IPS-18a (cell line): Measurements from ENCODE around the gene CDK5.
"Not testable (repeated sequence)": the region's sequence is repeated elsewhere in the genome, so short reads cannot be mapped to it uniquely, and the experiment has no call there.

Source experiments
- H3K27ac ChIP-seq: one replicate; pipeline ENCODE4 v1.5.1; 2013; ENCODE audit warnings: low read length
- H3K27me3 ChIP-seq: one replicate; pipeline ENCODE4 v1.6.1; 2013; ENCODE audit warnings: mild to moderate bottlenecking, low read length; ENCODE audit not compliant: control insufficient read depth, insufficient read depth
- H3K36me3 ChIP-seq: one replicate; pipeline ENCODE4 v1.6.1; 2013; ENCODE audit warnings: low read depth, low read length; ENCODE audit not compliant: control insufficient read depth
- H3K4me1 ChIP-seq: one replicate; pipeline ENCODE4 v1.6.1; 2013; ENCODE audit warnings: low read depth, low read length; ENCODE audit not compliant: control insufficient read depth
- H3K4me3 ChIP-seq: one replicate; pipeline ENCODE4 v1.5.1; 2013; ENCODE audit warnings: low read length
- H3K9ac ChIP-seq: one replicate; pipeline ENCODE4 v1.6.1; 2013; ENCODE audit warnings: mild to moderate bottlenecking, low read length, moderate library complexity
- H3K9me3 ChIP-seq: one replicate; pipeline ENCODE4 v1.6.1; 2013; ENCODE audit warnings: low read depth, low read length; ENCODE audit not compliant: control insufficient read depth

Gene CDK5

GRCh38 chr7:151013733-151014497 lies 43.8 kb downstream of the CDK5 start:
- no peaks in the 10 kb centered on the region for H3K9me3 ChIP-seq
- H3K4me3 ChIP-seq: peak overlapping the region; percentile 52
- peaks cover 13% of the 10 kb centered on the region for H3K4me1 ChIP-seq
- H3K27ac ChIP-seq: no peak overlapping the region
- H3K27me3 ChIP-seq: peaks cover 32% of the 10 kb centered on the region
- peak overlapping the region; percentile 29 for H3K9ac ChIP-seq
- H3K36me3 ChIP-seq: no peaks in the 10 kb centered on the region

DNA sequence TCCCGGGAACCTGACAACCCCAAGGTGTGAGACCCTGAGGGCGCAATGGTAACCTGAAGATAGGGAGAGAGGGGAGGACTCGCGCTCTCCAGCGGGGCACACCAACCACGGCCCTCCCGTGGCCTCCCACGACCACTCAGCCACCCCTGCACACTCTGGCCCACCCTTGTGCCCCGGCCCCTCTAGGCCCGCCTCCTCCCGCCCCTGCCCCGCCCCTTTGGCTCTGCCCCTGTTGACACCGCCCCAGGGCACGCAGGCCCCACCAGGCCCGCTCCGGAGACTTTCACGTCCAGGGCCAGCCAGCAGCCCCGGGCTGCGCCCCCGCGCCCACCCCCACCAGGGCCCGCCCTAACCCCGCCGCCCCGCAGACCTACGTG lies 44.4 kb downstream of the CDK5 start:
- peak overlapping the region; percentile 8 for H3K9ac ChIP-seq
- H3K27me3 ChIP-seq: peaks cover 26% of the 10 kb centered on the region
- H3K4me1 ChIP-seq: peaks cover 13% of the 10 kb centered on the region
- no peak overlapping the region for H3K27ac ChIP-seq
- no peaks in the 10 kb centered on the region for H3K9me3 ChIP-seq
- no peak overlapping the region for H3K4me3 ChIP-seq
- H3K36me3 ChIP-seq: no peaks in the 10 kb centered on the region

DNA sequence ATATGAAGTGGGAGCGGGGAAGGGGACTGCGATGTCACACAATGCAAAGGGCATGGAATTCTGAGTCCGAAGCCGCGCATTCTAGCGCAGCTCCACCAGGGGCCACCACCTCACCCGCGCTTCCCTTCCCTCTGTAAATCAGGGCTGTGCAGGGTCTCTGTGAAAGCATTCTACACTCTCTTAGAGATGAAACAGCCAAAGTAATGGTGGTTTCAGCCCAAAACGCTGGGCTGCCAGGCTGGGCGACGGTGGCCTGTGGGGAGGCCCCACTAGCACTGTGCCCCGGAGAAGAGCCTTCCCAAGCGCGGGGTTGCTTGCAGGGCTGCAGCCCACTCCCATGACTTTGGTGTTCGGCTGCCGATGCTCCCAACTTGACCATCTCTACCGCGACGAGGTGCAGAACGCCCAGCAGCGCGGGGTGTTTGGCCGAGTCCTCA lies 44.8 kb downstream of the CDK5 start:
- Histone ChIP-seq H3K36me3 (no peaks in the 10 kb centered on the region), H3K4me3 (no peak overlapping the region), H3K4me1 (peaks cover 12% of the 10 kb centered on the region), H3K27me3 (peaks cover 22% of the 10 kb centered on the region), H3K9me3 (no peaks in the 10 kb centered on the region), H3K27ac (no peak overlapping the region), H3K9ac (peak overlapping the region; percentile 8)

DNA sequence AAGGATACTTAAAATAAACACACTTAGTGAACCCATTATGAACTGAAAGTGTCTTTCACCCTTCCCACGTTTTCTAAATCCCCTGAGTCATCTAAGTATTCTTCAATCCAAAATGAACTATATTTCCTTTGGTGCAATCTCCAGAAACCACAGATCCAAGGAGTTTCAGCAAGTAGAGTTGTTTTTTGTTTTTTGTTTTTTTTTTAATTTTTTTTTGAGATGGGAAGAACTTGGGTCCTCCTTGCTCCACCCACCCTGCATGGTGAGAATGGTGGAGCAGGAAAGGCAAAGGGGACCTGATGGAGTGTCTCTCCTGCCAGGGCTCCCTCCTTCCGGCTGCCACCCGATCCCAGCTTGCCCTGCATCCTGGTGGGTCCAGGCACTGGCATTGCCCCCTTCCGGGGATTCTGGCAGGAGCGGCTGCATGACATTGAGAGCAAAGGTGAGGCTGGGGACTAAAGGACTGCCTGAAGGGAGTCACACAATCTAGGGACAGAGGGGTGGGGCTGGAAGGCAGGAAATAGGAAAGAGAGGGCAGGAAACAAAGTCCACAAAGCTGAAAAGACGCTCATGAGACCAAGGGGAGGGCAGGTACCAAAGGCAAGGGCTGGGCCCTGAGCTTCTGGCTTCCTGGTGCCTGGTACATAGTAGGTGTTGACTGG lies 45.5 kb downstream of the CDK5 start:
- no peaks in the 10 kb centered on the region for H3K9me3 ChIP-seq
- no peak overlapping the region for H3K4me3 ChIP-seq
- H3K27ac ChIP-seq: no peak overlapping the region
- H3K27me3 ChIP-seq: peaks cover 14% of the 10 kb centered on the region
- H3K4me1 ChIP-seq: peaks cover 11% of the 10 kb centered on the region
- no peak overlapping the region for H3K9ac ChIP-seq
- H3K36me3 ChIP-seq: no peaks in the 10 kb centered on the region

GRCh38 chr7:151011616-151012015 lies 46.1 kb downstream of the CDK5 start:
- not testable (repeated sequence) for H3K9ac ChIP-seq, H3K27ac ChIP-seq, H3K4me3 ChIP-seq, H3K36me3 ChIP-seq, H3K9me3 ChIP-seq
- peaks cover 11% of the 10 kb centered on the region for H3K4me1 ChIP-seq
- peaks cover 11% of the 10 kb centered on the region for H3K27me3 ChIP-seq

- peaks cover 11% of the 10 kb centered on the region for H3K27me3 ChIP-seq
- H3K9ac ChIP-seq: no peak overlapping the region
- peaks cover 11% of the 10 kb centered on the region for H3K4me1 ChIP-seq
- H3K9me3 ChIP-seq: no peaks in the 10 kb centered on the region
- no peaks in the 10 kb centered on the region for H3K36me3 ChIP-seq
- no peak overlapping the region for H3K4me3 ChIP-seq
- H3K27ac ChIP-seq: no peak overlapping the region
These were observed 46.6 kb downstream of the CDK5 start for GRCh38 chr7:151011097-151011409.

GRCh38 chr7:151010307-151011096 lies 47.2 kb downstream of the CDK5 start:
- no peak overlapping the region for H3K9ac ChIP-seq
- H3K27ac ChIP-seq: no peak overlapping the region
- H3K27me3 ChIP-seq: peaks cover 11% of the 10 kb centered on the region
- no peaks in the 10 kb centered on the region for H3K9me3 ChIP-seq
- H3K36me3 ChIP-seq: no peaks in the 10 kb centered on the region
- H3K4me3 ChIP-seq: peak overlapping the region; percentile 37
- peaks cover 11% of the 10 kb centered on the region for H3K4me1 ChIP-seq

- H3K4me3 ChIP-seq: no peak overlapping the region
These were observed 47.7 kb downstream of the CDK5 start for GRCh38 chr7:151010037-151010306.

GRCh38 chr7:151009327-151010036 lies 48.2 kb downstream of the CDK5 start:
- Histone ChIP-seq H3K36me3 (no peaks in the 10 kb centered on the region), H3K27me3 (peaks cover 11% of the 10 kb centered on the region), H3K9me3 (no peaks in the 10 kb centered on the region), H3K4me1 (peaks cover 11% of the 10 kb centered on the region), H3K27ac (no peak overlapping the region), H3K9ac (no peak overlapping the region), H3K4me3 (no peak overlapping the region)

More at GRCh38 chr7:151010037-151010306, 47.7 kb downstream of the CDK5 start:
- peaks cover 11% of the 10 kb centered on the region for H3K4me1 ChIP-seq
- H3K36me3 ChIP-seq: no peaks in the 10 kb centered on the region
- H3K27ac ChIP-seq: no peak overlapping the region
- H3K9ac ChIP-seq: no peak overlapping the region
- no peaks in the 10 kb centered on the region for H3K9me3 ChIP-seq
- peaks cover 11% of the 10 kb centered on the region for H3K27me3 ChIP-seq

- Histone ChIP-seq H3K4me3 (no peak overlapping the region), H3K27me3 (peaks cover 11% of the 10 kb centered on the region), H3K9ac (no peak overlapping the region), H3K36me3 (no peaks in the 10 kb centered on the region), H3K27ac (no peak overlapping the region), H3K4me1 (peaks cover 11% of the 10 kb centered on the region), H3K9me3 (no peaks in the 10 kb centered on the region)
These were observed 49.0 kb downstream of the CDK5 start for GRCh38 chr7:151008511-151009323.

DNA sequence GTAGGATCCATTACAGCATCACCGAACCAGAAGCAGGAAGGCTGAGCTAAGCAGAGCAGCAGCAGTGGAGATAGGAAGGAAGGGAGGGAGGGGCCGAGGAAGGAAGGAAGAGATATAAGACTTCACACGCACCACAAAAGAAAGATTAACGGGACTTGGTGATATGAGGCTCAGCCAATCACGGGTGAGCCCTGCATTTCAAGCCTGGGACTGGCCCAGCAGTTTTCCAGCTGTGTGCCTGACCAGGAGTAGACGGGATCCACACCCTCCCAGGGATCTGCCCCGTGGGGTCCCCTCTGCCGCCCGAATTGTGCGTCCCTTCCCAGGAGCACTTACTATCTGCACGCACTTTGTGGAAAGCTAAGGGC lies 49.6 kb downstream of the CDK5 start:
- Histone ChIP-seq H3K4me3 (no peak overlapping the region), H3K9ac (no peak overlapping the region), H3K27ac (no peak overlapping the region), H3K9me3 (no peaks in the 10 kb centered on the region), H3K4me1 (peaks cover 11% of the 10 kb centered on the region), H3K36me3 (no peaks in the 10 kb centered on the region), H3K27me3 (peaks cover 8% of the 10 kb centered on the region)
